HG02981 (cell line): Measurements from ENCODE around the gene RNF113B.

Experiments
- ATAC-seq: cut with Tn5 transposase; IDR thresholded peaks from one replicate; pipeline ENCODE4 v1.9.1; 2021; ENCODE audit warnings: mild to moderate bottlenecking, moderate library complexity; ENCODE audit not compliant: unreplicated experiment

RNF113B gene

GRCh38 chr13:98204546-98204945, 27.5 kb upstream of the RNF113B start:
- ATAC-seq, result no peak

- ATAC-seq, result no peak
Measured at GRCh38 chr13:98203646-98204326, 26.7 kb upstream of the RNF113B start.

GRCh38 chr13:98201984-98202383, 24.9 kb upstream of the RNF113B start:
- no peak for ATAC-seq

GRCh38 chr13:98201189-98201588, 24.1 kb upstream of the RNF113B start:
- ATAC-seq, result no peak

GRCh38 chr13:98200211-98200878, 23.3 kb upstream of the RNF113B start:
- ATAC-seq, result no peak

GRCh38 chr13:98199480-98199879, 22.4 kb upstream of the RNF113B start:
- no peak for ATAC-seq

- no peak for ATAC-seq
Measured at GRCh38 chr13:98198683-98199082, 21.6 kb upstream of the RNF113B start.

- ATAC-seq, result no peak
Measured at GRCh38 chr13:98195054-98195791, 18.2 kb upstream of the RNF113B start.

GRCh38 chr13:98192008-98192407, 14.9 kb upstream of the RNF113B start:
- no peak for ATAC-seq

- no peak for ATAC-seq
Measured at GRCh38 chr13:98190889-98191444, 13.9 kb upstream of the RNF113B start.

- ATAC-seq, result no peak
Measured at GRCh38 chr13:98189841-98190505, 12.9 kb upstream of the RNF113B start.

GRCh38 chr13:98188544-98189166, 11.6 kb upstream of the RNF113B start:
- ATAC-seq, result no peak

GRCh38 chr13:98187965-98188261, 10.8 kb upstream of the RNF113B start:
- ATAC-seq, result no peak

GRCh38 chr13:98187155-98187964, 10.3 kb upstream of the RNF113B start:
- no peak for ATAC-seq

- no peak for ATAC-seq
Measured at GRCh38 chr13:98184792-98185191, 7.7 kb upstream of the RNF113B start.

GRCh38 chr13:98182589-98182988, 5.5 kb upstream of the RNF113B start:
- no peak for ATAC-seq

- no peak for ATAC-seq
Measured at GRCh38 chr13:98182153-98182552, 5.1 kb upstream of the RNF113B start.

- no peak for ATAC-seq
Measured at GRCh38 chr13:98181111-98181815, 4.2 kb upstream of the RNF113B start.

- ATAC-seq, result no peak
Measured at GRCh38 chr13:98180092-98180491, 3.0 kb upstream of the RNF113B start.
